ENCODE results near the gene UQCC3. TPM values are rescaled to one million over a fixed set of nuclear protein-coding genes. Genes with fewer than 3 reads are reported as not detected.

The UQCC3 gene
- total RNA-seq, 2 experiments from 2014 or later = 6.7 to 7.4 TPM

DNA sequence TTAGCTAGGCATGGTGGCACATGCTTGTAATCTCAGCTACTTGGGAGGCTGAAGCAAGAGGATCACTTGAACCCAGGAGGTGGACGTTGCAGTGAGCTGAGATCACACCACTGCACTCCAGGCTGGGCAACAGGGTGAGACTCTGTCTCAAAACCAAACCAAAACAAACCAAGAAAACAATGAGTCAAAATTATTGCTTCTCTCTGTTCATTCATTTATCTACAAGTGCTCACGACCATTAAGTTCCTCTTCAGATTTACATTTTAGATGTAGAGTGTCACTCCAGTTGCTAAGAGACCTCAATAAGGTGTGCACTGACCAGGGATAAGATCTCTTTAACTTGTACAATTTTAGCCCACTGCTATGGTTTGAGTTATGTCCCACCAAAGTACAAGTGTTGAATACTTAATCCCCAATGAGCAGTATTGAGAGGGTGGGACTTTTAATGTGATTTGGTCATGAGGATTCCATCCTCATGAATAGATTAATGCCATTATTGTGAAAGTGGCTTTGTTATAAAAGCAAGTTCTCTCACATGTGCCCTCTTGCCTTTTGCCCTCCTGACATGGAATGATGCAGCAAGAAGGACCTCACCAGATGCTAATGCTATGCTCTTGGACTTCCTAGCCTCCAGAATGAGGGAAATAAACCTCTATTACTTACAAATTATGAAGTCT, 48.0 kb downstream of the UQCC3 start:
- CTCF ChIA-PET = interaction anchor here (0.6 to 1.1 kb wide), 4 partner anchors 22 to 170 kb away, joined by 3 to 4 read pairs (median 4); no protein-coding TSS in a partner anchor
- H3K9me3 Mint-ChIP-seq = no peaks in the 10 kb centered on the region
- H3K36me3 Mint-ChIP-seq (ENCODE audit: low read depth) = peaks cover 90% of the 10 kb centered on the region
- H3K27ac Mint-ChIP-seq = peak overlapping the region; percentile 36
- no peak for DNase-seq
- H3K4me1 Mint-ChIP-seq = peaks cover 80% of the 10 kb centered on the region
- no peaks in the 10 kb centered on the region for H3K27me3 Mint-ChIP-seq
- POLR2A ChIA-PET = no interaction called here
- H3K4me3 Mint-ChIP-seq = no peak overlapping the region

DNA sequence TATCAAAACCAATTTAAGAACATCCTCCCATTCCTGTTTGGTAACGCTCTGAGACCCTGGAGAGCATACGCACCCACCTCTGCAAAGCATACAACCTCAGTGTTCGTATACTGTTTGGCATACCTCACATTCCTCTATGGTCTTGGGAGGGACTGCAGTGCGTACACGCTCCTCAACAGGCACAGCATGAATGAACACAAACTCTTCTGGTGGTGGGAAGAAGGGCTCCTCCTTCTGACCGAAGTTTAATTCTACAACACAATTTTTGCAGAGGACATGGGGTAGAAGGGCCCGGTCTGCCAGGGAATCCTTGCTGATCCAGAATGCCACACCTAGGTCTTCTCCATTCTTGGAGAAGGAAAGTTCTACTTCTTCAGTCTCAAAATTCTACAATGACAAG, 50.5 kb downstream of the UQCC3 start:
- ChIA-PET POLR2A (no interaction called here), CTCF (no interaction called here)
- no peak overlapping the region for H3K27ac Mint-ChIP-seq

More for the DNA sequence above, 50.5 kb downstream of the UQCC3 start:
- Mint-ChIP-seq H3K4me1 (peaks cover 72% of the 10 kb centered on the region), H3K9me3 (no peaks in the 10 kb centered on the region), H3K4me3 (no peak overlapping the region), H3K36me3 (ENCODE audit: low read depth) (peaks cover 89% of the 10 kb centered on the region), H3K27me3 (no peaks in the 10 kb centered on the region)
- no peak for DNase-seq

Other genes starting within 250 kb of the UQCC3 start
- gene AHNAK, start 124.9 kb upstream of the UQCC3 start, total RNA-seq = 100 to 1,000 TPM; 206 to 237 TPM
- 1,000 to 10,000 TPM; 1,239 to 1,470 TPM for gene EEF1G, start 97.8 kb upstream of the UQCC3 start, total RNA-seq
- 10 to 100 TPM; 24.1 to 26.0 TPM for gene TUT1, start 80.2 kb upstream of the UQCC3 start, total RNA-seq
- gene MTA2, start 69.8 kb upstream of the UQCC3 start, total RNA-seq = 100 to 1,000 TPM; 270 to 299 TPM
- gene EML3, start 58.9 kb upstream of the UQCC3 start, total RNA-seq = 100 to 1,000 TPM; 137 to 144 TPM
- gene ROM1, start 58.4 kb upstream of the UQCC3 start, total RNA-seq = 1 to 10 TPM; 1.0 to 1.3 TPM
- 10 to 100 TPM; 63.4 to 71.1 TPM for gene B3GAT3, start 49.7 kb upstream of the UQCC3 start, total RNA-seq
- gene GANAB, start 25.1 kb upstream of the UQCC3 start, total RNA-seq = 100 to 1,000 TPM; 290 to 291 TPM
- 10 to 100 TPM; 26.3 to 27.6 TPM for gene INTS5, start 18.4 kb upstream of the UQCC3 start, total RNA-seq
- 10 to 100 TPM; 86.0 to 93.9 TPM for gene C11orf98, start 6.5 kb upstream of the UQCC3 start, total RNA-seq
- 10 to 100 TPM; 11.0 to 18.2 TPM for gene CSKMT, start 6.4 kb upstream of the UQCC3 start, total RNA-seq
- 10 to 100 TPM; 19.5 to 21.3 TPM for gene LBHD1, start 594 bp downstream of the UQCC3 start, total RNA-seq
- 100 to 1,000 TPM; 126 to 146 TPM for gene UBXN1, start 7.4 kb downstream of the UQCC3 start, total RNA-seq
- under 1 TPM; 0.17 to 0.40 TPM for gene LRRN4CL, start 17.9 kb downstream of the UQCC3 start, total RNA-seq
- 10 to 100 TPM; 28.3 to 41.0 TPM for gene BSCL2, start 35.8 kb downstream of the UQCC3 start, total RNA-seq
- gene GNG3, start 36.0 kb downstream of the UQCC3 start, total RNA-seq = not detected
- gene HNRNPUL2, start 55.8 kb downstream of the UQCC3 start, total RNA-seq = 10 to 100 TPM; 67.9 to 69.0 TPM
- 10 to 100 TPM; 51.1 to 59.9 TPM for gene TTC9C, start 56.8 kb downstream of the UQCC3 start, total RNA-seq
- 10 to 100 TPM; 14.3 to 18.5 TPM for gene ZBTB3, start 82.5 kb downstream of the UQCC3 start, total RNA-seq
- gene POLR2G, start 89.9 kb downstream of the UQCC3 start, total RNA-seq = 10 to 100 TPM; 87.2 to 99.8 TPM
- 10 to 100 TPM; 17.7 to 19.4 TPM for gene TAF6L, start 99.7 kb downstream of the UQCC3 start, total RNA-seq
- gene TMEM179B, start 115.7 kb downstream of the UQCC3 start, total RNA-seq = 10 to 100 TPM; 46.8 to 55.9 TPM
- gene TMEM223, start 120.3 kb downstream of the UQCC3 start, total RNA-seq = 10 to 100 TPM; 17.9 to 19.4 TPM
- 100 to 1,000 TPM; 110 to 121 TPM for gene NXF1, start 133.8 kb downstream of the UQCC3 start, total RNA-seq
- gene STX5, start 160.4 kb downstream of the UQCC3 start, total RNA-seq = 10 to 100 TPM; 34.1 to 41.0 TPM
- under 1 TPM in 1 of 2 experiments, not detected in 1; 0.48 TPM for gene TEX54, start 161.2 kb downstream of the UQCC3 start, total RNA-seq
- 10 to 100 TPM; 53.8 to 60.4 TPM for gene WDR74, start 167.9 kb downstream of the UQCC3 start, total RNA-seq
- 100 to 1,000 TPM; 153 to 157 TPM for gene SLC3A2, start 209.2 kb downstream of the UQCC3 start, total RNA-seq
- gene CHRM1, start 249.7 kb downstream of the UQCC3 start, total RNA-seq = not detected